HT-29 (cell line): ENCODE measurements around the gene IFNA8. TPM values are rescaled to one million over a fixed set of nuclear protein-coding genes. Genes with fewer than 3 reads are reported as not detected.
A peak's percentile ranks its signal among the peaks of the same experiment; 100 is the strongest.
"Not testable (repeated sequence)": the region's sequence is repeated elsewhere in the genome, so short reads cannot be mapped to it uniquely, and the experiment has no call there.

Experiments
- DNase-seq: peaks from one replicate; pipeline ENCODE4 v3.0.0-alpha.2; 2015; ENCODE audit warnings: low spot score
- total RNA-seq: library from RNA; depleted of rRNA; stranded (reverse); fragments of >200 nt; shearing (Covaris generic); gene quantifications from 2 replicates; pipeline ENCODE4 v1.2.3, GENCODE V29; 2014; rRNA removed

Gene IFNA8
- total RNA-seq = not detected in 2 replicates

- DNase-seq = no peak
These were observed at the start of gene IFNA8 for GRCh38 chr9:21408817-21409216. Gene IFNA8, plus strand, starts transcription at chr9:21409117. Its CDS starts 60 bp downstream, at chr9:21409177.

- DNase-seq = no peak
These were observed 46.6 kb upstream of the IFNA8 start for GRCh38 chr9:21362287-21362686.

- not testable (repeated sequence) for DNase-seq
These were observed 41.7 kb upstream of the IFNA8 start for GRCh38 chr9:21367169-21367568.

GRCh38 chr9:21367957-21368356 is 41.0 kb upstream of the IFNA8 start, which contains the start of gene IFNA13:
Gene IFNA13, minus strand, starts transcription at chr9:21368057. Its CDS starts 47 bp downstream, at chr9:21368010.
- no peak for DNase-seq

- not testable (repeated sequence) for DNase-seq
These were observed 37.5 kb upstream of the IFNA8 start for GRCh38 chr9:21371467-21371866.

GRCh38 chr9:21381448-21382339 is 27.2 kb upstream of the IFNA8 start:
- DNase-seq = no peak

GRCh38 chr9:21383627-21384026 is 25.3 kb upstream of the IFNA8 start:
- no peak for DNase-seq

- DNase-seq = no peak
These were observed 23.7 kb upstream of the IFNA8 start, which contains the start of gene IFNA2 for GRCh38 chr9:21385131-21385670. Gene IFNA2, minus strand, starts transcription at chr9:21385398. Its CDS starts 69 bp downstream, at chr9:21385329.

- peak; percentile 81 for DNase-seq
These were observed 16.6 kb upstream of the IFNA8 start for GRCh38 chr9:21392270-21392669.

GRCh38 chr9:21395778-21396717 is 12.9 kb upstream of the IFNA8 start:
- DNase-seq = peak; percentile 40

GRCh38 chr9:21398955-21399489 is 9.9 kb upstream of the IFNA8 start:
- DNase-seq = no peak

- DNase-seq = no peak
These were observed 9.0 kb upstream of the IFNA8 start for GRCh38 chr9:21399956-21400355.

GRCh38 chr9:21402386-21403251 is 6.3 kb upstream of the IFNA8 start:
- no peak for DNase-seq

- DNase-seq = no peak
These were observed 4.8 kb upstream of the IFNA8 start for GRCh38 chr9:21404146-21404545.

GRCh38 chr9:21412107-21412506 is 3.2 kb downstream of the IFNA8 start:
- DNase-seq = no peak

- no peak for DNase-seq
These were observed 4.2 kb downstream of the IFNA8 start for GRCh38 chr9:21413151-21413550.

- DNase-seq = no peak
These were observed 4.7 kb downstream of the IFNA8 start for GRCh38 chr9:21413624-21414023.

GRCh38 chr9:21414220-21414940 is 5.5 kb downstream of the IFNA8 start:
- DNase-seq = no peak

- peak; percentile 76 for DNase-seq
These were observed 6.8 kb downstream of the IFNA8 start for GRCh38 chr9:21415493-21416267.
